ENCODE results near the gene SGF29. TPM values are rescaled to one million over a fixed set of nuclear protein-coding genes. Genes with fewer than 3 reads are reported as not detected.

SGF29 gene
- total and polyA plus RNA-seq, 2 donors (not counting 1 experiment from before 2014, with no cell fraction given) = 1.6 to 6.9 TPM

DNA sequence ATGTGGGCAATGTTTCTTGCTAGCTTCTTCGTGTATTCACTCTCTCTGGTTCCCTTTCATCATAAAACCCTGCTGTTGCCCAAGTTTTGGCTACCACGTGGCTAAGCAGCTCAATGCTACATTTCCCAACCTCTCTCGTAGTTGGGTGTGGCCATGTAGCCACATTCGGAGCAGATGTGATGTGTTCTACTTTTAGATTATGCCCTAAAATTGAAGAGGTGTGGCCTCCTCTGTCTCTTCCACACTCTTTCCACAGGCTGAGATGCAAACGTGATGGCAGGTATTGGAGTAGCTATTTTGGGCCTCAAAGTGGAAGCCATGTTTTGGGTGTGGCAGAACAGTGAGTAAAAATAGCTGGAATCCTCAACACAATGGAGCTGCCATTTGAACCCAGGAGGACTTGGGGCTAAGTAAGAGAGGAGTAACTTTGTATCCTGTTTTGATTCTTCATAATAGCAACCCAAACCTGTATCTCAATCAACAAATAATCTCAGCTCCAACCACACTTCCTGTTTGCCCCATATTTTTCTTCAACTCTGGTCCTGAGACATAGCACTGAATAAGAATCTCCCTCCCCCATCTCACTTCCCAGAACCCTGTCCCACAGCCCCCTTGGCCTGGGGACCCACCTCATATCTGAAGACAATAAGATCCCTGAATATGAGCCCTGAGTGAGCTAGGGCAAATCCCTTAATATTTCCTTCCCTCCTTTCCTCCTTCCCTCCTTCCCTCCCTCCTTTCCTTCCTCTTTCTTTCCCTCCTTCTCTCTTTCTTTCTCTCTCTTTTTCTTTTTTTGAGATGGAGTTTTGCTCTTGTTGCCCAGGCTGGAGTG lies 19.0 kb upstream of the SGF29 start:
- Histone ChIP-seq H3K9ac (ENCODE audit: insufficient read depth, low read length) (no peak overlapping the region), H3K4me2 (ENCODE audit: extremely low read depth, insufficient read depth, low read length) (no peak overlapping the region), H3K27ac (ENCODE audit: insufficient read depth, low read length) (no peak overlapping the region), H3K36me3 (ENCODE audit: control insufficient read depth, insufficient read depth, low read length) (peaks cover 5% of the 10 kb centered on the region), H4K20me1 (ENCODE audit: control insufficient read depth, extremely low read depth, insufficient read depth, low read length) (no peaks in the 10 kb centered on the region), H2AFZ (ENCODE audit: low read length) (no peak overlapping the region), H3K79me2 (ENCODE audit: control insufficient read depth, insufficient read depth, low read length) (peaks cover 13% of the 10 kb centered on the region), H3K4me3 (replicated peaks in 1 of 4; ENCODE audit: control extremely low read depth in 1 of 4, insufficient read depth in 1 of 4, low read depth in 3 of 4, low read length in 4 of 4) (peak overlapping the region in 1 of 4 experiments; percentile 14), H3K4me1 (ENCODE audit: control insufficient read depth, extremely low read depth, insufficient read depth, low read length) (peaks cover 10% of the 10 kb centered on the region), H3K27me3 (ENCODE audit: control insufficient read depth, insufficient read depth, low read length) (no peaks in the 10 kb centered on the region), H3K9me3 (ENCODE audit: control insufficient read depth, insufficient read depth, low read depth, low read length) (no peaks in the 10 kb centered on the region)
- no peak for TF ChIP-seq EZH2 (IDR thresholded peaks at IDR 0.05; ENCODE audit: low read length, missing control alignments)
- no peak for TF ChIP-seq CTCF (conservative IDR thresholded peaks at IDR 0.05 in 1 of 2, IDR thresholded peaks at IDR 0.05 in 1 of 2; ENCODE audit: low read depth in 1 of 2, low read length in 2 of 2)
- peak in 1 of 2 donors; percentile 73 for DNase-seq (ENCODE audit: low read depth in 2 of 2)

GRCh38 chr16:28537076-28537475 lies 16.6 kb upstream of the SGF29 start:
- H3K27ac ChIP-seq (ENCODE audit: insufficient read depth, low read length) = no peak overlapping the region
- peaks cover 5% of the 10 kb centered on the region for H3K36me3 ChIP-seq (ENCODE audit: control insufficient read depth, insufficient read depth, low read length)
- no peak for DNase-seq (ENCODE audit: low read depth in 2 of 2)
- H3K9me3 ChIP-seq (ENCODE audit: control insufficient read depth, insufficient read depth, low read depth, low read length) = no peaks in the 10 kb centered on the region
- H3K4me3 ChIP-seq (replicated peaks in 1 of 4; ENCODE audit: control extremely low read depth in 1 of 4, insufficient read depth in 1 of 4, low read depth in 3 of 4, low read length in 4 of 4) = peak overlapping the region; percentile 81 to 89 (median 84)
- no peak overlapping the region for H3K9ac ChIP-seq (ENCODE audit: insufficient read depth, low read length)
- H3K4me1 ChIP-seq (ENCODE audit: control insufficient read depth, extremely low read depth, insufficient read depth, low read length) = peaks cover 10% of the 10 kb centered on the region
- no peak overlapping the region for H2AFZ ChIP-seq (ENCODE audit: low read length)
- TF ChIP-seq EZH2 (IDR thresholded peaks at IDR 0.05; ENCODE audit: low read length, missing control alignments) (no peak), CTCF (conservative IDR thresholded peaks at IDR 0.05 in 1 of 2, IDR thresholded peaks at IDR 0.05 in 1 of 2; ENCODE audit: low read depth in 1 of 2, low read length in 2 of 2) (no peak)
- H3K79me2 ChIP-seq (ENCODE audit: control insufficient read depth, insufficient read depth, low read length) = peaks cover 13% of the 10 kb centered on the region
- H3K27me3 ChIP-seq (ENCODE audit: control insufficient read depth, insufficient read depth, low read length) = no peaks in the 10 kb centered on the region
- H3K4me2 ChIP-seq (ENCODE audit: extremely low read depth, insufficient read depth, low read length) = peak overlapping the region; percentile 96
- no peaks in the 10 kb centered on the region for H4K20me1 ChIP-seq (ENCODE audit: control insufficient read depth, extremely low read depth, insufficient read depth, low read length)

DNA sequence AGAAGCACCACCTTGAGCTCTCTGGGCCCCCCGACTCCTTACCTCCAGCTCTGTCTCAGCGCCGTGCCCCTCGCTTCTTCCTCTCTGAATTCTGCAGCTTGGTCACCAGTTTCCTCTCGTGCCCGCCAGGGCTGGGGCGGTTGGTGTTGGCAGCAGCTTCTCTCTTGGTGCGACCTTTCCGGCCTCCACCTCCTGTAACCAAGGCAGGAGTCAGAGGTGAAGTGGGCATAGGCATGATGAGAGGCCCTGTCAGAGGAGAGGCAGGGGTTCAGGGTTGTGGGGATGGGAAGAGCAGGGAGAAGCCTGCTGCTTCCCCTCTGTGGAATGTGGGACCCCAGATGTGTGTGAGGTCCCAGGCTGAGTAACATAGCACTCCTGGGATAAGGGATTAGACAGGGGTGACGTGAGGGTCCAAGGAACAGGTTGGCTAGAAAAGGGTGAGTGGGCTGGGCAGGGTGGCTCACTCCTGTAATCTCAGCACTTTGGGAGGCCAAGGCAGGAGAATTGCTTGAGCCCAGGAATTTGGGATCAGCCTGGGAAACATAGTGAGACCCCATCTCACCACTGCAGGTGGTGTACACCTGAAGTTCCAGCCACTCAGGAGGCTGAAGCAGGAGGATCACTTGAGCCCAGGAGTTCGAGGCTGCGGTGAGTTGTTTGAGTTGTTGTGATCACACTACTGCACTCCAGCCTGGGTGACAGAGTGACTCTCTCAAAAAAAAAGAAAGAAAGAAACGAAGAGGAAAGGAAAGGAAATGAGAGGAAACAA lies 15.6 kb upstream of the SGF29 start:
- H3K4me1 ChIP-seq (ENCODE audit: control insufficient read depth, extremely low read depth, insufficient read depth, low read length) = peaks cover 10% of the 10 kb centered on the region
- H3K4me2 ChIP-seq (ENCODE audit: extremely low read depth, insufficient read depth, low read length) = peak overlapping the region; percentile 96
- peak overlapping the region; percentile 98 for H2AFZ ChIP-seq (ENCODE audit: low read length)
- H3K27me3 ChIP-seq (ENCODE audit: control insufficient read depth, insufficient read depth, low read length) = no peaks in the 10 kb centered on the region
- H3K36me3 ChIP-seq (ENCODE audit: control insufficient read depth, insufficient read depth, low read length) = peaks cover 5% of the 10 kb centered on the region
- no peaks in the 10 kb centered on the region for H4K20me1 ChIP-seq (ENCODE audit: control insufficient read depth, extremely low read depth, insufficient read depth, low read length)
- no peak for TF ChIP-seq EZH2 (IDR thresholded peaks at IDR 0.05; ENCODE audit: low read length, missing control alignments)
- no peak for TF ChIP-seq CTCF (conservative IDR thresholded peaks at IDR 0.05 in 1 of 2, IDR thresholded peaks at IDR 0.05 in 1 of 2; ENCODE audit: low read depth in 1 of 2, low read length in 2 of 2)
- H3K27ac ChIP-seq (ENCODE audit: insufficient read depth, low read length) = peak overlapping the region; percentile 92
- H3K9ac ChIP-seq (ENCODE audit: insufficient read depth, low read length) = peak overlapping the region; percentile 78
- H3K9me3 ChIP-seq (ENCODE audit: control insufficient read depth, insufficient read depth, low read depth, low read length) = no peaks in the 10 kb centered on the region
- no peak for DNase-seq (ENCODE audit: low read depth in 2 of 2)
- peak overlapping the region; percentile 81 to 89 (median 84) for H3K4me3 ChIP-seq (replicated peaks in 1 of 4; ENCODE audit: control extremely low read depth in 1 of 4, insufficient read depth in 1 of 4, low read depth in 3 of 4, low read length in 4 of 4)
- H3K79me2 ChIP-seq (ENCODE audit: control insufficient read depth, insufficient read depth, low read length) = peaks cover 13% of the 10 kb centered on the region
